ENCODE measurements around the gene KCNJ14.

KCNJ14 gene

DNA sequence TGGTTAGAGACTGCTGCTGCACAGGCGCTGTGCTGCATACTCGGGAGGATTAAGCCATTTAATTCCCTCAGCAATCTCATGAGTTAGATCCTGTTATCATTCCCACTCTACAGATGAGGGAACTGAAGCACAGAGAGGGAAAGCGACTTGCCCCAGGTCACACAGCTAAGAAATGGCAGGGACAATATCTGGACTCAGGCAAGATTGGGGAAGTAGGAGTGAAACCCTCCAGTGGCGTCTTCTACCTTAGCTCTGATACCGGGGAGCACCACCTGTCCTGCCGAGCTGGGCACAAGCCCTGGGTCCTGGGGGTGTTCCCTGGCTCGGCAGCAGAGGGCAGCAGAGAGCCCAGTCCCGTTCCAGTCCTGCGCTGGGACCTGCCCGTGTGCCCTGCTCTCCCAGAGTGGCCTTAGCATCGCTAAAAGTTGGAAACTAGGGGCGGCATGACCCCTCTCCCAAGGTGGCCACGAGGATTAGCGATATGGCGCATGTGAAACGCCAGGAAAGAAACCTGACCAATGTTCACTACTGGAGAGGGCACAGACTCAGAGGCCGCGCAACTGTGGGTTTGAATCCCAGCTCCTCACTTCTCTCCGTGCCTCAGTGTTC, 34.3 kb downstream of the KCNJ14 start:
- peak; percentile 82 for DNase-seq

DNA sequence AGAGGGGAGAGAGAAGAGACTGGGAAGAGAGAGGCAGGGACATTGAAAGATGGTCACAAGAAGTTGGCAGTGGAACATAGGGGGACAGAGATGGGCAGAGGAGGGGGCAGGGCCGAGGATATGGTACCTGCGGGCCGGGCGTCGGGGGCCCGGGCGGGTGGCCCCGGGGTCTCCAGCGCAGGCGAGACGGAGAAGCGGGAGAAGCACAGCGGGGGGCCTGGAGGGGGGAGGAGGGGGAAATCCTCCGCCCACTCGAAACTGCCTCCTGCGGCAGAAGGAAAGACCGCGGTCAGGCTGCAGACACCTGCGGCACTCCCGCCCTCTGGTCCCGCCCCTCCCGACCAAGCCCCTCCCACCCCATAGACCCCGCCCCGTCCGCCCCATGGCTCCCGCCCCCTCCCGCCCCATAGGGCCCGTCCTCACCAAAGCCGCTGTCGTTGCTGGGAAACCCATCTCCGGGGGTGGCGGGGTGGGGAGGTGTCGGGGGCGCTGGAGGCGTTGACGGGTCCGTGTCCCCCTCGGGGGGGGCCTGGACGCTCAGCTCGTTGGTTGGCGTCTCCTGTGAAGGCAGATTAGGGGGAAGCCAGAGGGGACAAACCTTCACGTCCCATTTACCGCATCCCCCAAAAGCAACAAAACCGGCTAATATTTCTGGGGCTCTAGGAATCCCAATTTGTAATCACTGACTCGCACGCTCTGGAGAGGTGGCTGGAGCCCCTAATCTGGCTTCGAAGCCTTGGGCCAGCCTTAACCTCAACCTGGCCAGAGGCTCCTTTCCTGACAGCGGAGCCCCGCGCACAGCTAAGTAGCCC, 35.8 kb downstream of the KCNJ14 start:
- DNase-seq: no peak

DNA sequence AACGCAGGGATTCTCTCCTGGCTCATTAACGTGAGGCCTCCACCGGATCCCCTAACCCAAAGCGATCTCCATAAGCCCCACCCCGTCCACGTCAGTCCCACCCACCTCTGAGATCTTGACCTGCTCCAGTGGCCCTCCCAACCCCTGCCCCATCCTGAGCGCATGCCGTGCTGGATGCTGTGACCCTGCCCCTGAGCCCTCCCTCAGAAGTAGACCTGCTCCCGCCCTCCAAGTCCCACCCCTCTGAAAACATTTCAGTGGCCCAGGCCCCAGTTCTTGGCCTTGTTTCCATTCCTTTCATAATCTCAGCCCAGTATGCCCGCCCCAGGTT, 36.4 kb downstream of the KCNJ14 start:
- DNase-seq: no peak

DNA sequence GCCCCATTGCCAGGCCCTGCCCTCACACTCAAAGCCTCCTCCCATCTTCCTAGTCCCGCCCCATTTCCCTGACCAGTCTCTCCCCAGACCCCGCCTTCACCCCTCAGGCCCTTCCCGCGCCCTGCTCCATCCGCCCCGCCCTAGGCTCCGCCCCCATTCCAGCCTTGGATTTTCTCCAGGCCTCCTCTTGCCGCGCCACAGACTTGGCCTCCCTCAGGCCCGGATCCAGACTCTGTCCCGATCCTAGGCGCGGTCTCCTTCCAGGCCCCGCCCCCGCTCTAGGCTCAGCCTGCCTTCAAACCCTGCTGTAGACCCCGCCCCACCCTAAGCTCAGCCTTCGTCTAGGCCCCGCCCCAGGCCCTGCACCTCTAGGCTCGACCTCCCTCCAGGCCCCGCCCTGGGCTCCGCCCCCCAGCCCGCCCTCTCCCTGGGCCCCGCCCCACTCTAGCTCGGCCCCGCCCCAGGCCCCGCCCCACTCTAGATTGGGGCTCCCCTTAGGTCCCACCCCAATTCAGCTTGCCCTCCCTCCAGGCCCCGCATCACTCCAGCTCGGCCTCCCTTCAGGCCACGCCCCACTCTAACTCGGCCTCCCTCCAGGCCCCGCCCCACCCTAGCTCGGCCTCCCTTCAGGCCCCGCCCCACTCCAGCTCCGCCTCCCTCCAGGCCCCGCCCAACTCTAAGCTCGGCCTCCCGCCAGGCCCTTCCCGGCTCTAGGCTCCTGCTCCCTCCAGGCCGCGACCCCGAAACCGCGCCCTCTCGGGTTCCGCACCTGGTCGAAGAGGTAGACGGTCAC, 37.7 kb downstream of the KCNJ14 start:
- DNase-seq: peak; percentile 94

DNA sequence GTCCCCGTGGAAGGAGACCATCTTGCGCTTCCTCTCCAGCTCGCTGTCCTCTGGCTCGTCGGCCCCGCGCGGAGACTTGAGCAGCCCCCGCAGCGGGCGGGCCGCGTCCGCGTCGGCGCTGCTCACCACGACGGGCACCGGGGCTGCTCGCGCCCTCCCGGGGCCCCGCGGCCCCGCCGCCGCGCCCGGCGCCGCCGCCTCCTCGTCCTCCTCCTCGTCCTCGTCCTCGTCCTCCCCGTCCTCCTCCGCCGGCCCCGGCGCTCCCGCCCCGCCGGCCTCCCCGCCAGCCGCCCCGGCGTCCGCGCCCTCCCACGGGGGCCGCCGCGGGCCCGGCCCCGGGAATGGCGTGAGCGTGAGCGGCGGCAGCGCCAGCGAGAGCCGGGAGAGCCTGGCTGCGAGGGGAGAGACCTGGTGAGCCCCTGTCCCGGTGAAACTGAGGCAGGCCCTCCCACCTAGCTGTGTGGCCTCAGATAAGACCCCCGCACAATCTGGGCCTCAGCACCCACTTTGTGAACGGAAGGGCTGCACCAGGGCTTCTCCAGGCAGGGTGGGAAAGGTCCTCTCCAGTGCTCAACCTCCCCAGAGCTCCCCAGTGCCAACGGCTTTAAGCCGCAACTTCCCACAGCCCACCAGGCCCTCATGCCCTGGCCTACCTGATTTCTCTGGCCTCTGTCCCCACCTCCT, 38.5 kb downstream of the KCNJ14 start:
- no peak for DNase-seq

GRCh38 chr19:48495396-48495795, 40.0 kb downstream of the KCNJ14 start:
- DNase-seq: no peak

GRCh38 chr19:48496959-48497727, 41.8 kb downstream of the KCNJ14 start:
- no peak for DNase-seq

GRCh38 chr19:48497728-48498594, 42.6 kb downstream of the KCNJ14 start:
- DNase-seq: no peak

- no peak for DNase-seq
Observed at GRCh38 chr19:48498595-48499311, 43.4 kb downstream of the KCNJ14 start.

GRCh38 chr19:48499316-48500090, 44.1 kb downstream of the KCNJ14 start:
- no peak for DNase-seq

GRCh38 chr19:48500830-48501493, 45.6 kb downstream of the KCNJ14 start:
- peak; percentile 25 for DNase-seq

DNA sequence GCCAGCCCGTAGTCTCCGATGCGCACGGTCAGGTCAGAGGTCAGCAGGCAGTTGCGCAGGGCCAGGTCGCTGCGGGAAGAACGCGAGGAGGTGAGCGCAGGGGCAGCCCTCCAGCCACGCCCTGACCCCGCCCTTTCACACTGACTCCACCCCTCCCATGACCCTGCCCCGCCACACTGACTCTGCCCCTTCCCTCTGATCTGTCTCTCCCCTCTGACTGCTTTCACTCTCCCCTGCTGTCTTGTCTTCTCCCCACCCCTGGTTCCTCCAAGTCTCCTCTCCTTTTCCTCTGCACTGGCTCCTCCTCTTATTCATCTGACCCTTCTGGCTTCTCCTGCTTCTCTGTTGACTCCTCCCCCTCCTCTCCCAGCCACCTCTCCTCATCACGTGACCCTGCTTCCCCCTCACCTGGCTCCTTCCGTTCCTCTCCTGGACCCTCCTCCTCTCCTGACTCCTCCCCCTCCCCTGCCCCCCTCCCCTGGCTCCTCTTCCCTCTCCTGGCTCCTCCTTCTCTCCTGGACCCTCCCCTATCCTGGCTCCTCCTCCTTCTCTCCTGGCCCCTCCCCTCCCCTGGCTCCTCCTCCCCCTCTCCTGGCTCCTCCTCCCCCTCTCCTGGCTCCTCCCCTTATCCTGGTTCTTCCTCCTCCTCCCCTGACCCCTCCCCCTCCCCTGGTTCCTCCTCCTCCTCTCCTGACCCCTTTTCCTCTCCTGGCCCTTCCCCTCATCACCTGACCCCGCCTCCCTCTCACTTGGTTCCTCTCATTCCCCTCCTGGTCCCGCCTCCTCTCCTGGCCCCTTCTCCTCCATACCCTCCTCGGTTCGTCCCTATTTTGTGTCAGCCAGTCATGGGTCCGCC, 46.3 kb downstream of the KCNJ14 start:
- DNase-seq: no peak

DNA sequence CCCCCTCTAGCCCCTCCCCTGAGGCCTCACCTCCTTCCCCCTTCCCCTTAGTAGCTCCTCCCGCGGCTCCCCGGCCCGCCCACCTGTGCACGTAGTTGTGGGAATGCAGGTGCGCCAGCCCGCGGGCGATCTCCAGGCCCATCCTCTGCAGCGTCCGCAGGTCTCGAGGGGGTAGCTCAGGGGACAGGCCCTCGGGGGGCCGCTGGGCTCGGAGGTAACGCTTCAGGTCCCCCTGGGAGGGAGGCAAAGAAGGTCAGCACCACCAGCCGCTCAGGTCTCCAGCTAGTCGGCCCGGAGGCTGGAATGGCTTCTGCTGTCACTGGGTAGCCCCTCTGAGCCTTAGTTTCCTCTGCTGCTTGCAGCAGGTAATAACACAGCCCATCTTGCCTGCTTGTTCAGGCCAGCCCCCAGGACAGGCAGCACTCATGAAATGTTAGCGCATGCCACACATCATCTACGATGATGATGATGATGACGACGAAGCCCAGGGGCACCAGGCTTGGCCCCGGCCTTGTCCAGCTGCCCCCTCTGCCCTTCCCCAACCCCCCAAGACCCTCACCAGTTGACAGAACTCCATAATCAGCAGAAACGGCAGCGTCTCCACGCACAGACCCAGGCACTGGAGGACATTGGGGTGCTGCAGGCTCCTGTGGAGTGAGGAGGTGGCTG, 47.1 kb downstream of the KCNJ14 start:
- no peak for DNase-seq

DNA sequence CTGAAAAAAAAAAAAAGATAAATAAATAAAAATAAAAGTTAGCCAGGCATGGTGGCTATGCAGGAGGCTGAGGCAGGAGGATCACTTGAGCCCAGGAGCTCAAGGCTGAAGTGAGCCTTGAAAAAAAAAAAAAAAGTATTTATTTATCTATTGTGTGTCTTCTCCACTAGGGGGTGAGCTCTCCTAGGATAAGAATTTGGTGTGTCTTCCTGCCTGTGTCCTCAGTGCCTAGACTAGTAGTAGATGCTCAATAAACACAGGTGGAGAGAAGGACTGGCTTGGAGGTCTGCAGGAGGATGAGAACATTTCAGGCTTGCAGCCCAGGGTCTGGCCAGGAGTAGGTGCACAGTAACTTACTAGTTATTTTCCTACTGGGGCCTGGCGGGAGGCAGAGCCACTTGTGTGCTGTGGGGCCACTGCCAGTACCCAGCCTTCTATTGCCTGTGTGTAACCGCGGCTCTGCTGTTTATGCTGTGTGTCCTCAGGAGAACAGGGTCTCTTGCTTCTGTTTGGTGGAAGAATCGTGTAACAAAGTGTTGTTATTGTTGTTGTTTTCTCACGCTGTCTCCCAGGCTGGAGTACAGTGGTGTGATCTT, 50.9 kb downstream of the KCNJ14 start:
- DNase-seq: no peak

DNA sequence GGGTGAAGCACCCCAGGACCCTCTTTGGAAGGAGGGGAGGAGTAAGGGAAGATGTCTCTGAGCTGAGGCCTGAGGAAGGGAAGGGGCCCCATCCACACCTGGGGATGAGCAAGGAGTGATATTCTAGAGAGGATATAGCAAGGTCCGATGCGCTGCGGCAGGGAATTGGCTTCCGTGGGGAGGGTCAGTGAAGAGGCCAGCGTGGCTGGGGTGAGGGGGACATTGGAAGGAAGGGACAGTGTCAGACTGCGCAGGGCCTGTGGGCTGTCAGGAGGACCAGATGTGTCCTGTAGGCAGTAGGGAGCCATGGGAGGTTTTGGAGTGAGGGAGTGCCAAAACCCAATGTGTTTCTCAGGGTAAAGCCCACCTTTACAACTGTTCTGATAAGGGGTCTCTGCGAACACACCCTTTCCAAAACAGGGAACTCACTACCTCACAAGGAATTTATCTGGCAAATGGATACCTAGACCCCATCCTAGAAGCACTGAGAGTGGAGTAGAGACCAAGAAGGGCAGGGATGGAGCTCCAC, 52.6 kb downstream of the KCNJ14 start:
- no peak for DNase-seq

GRCh38 chr19:48508729-48509411, 53.5 kb downstream of the KCNJ14 start:
- no peak for DNase-seq

Measured in right forelimb (tissue), 1 donor.